KOPT-K1 (cell line): ENCODE data around the gene SH3GLB2.

Experiments used
- H3K27ac ChIP-seq: fragments of 200-600 bp; sonication (generic); 2 replicates; pipeline ENCODE4 v1.5.1; 2016; ENCODE audit warnings: antibody characterized with exemption, mild to moderate bottlenecking, low read depth, low read length; ENCODE audit not compliant: poor library complexity, severe bottlenecking
- H3K36me3 ChIP-seq: fragments of 200-600 bp; sonication (generic); 2 replicates; pipeline ENCODE4 v1.5.1; 2017; ENCODE audit warnings: antibody characterized with exemption, mild to moderate bottlenecking, low read length, moderate library complexity; ENCODE audit not compliant: insufficient read depth
- H3K9me3 ChIP-seq: fragments of 200-600 bp; sonication (generic); 2 replicates; pipeline ENCODE4 v1.5.1; 2017; ENCODE audit warnings: antibody characterized with exemption, low read length, mild to moderate bottlenecking; ENCODE audit not compliant: insufficient read depth, poor library complexity, severe bottlenecking

SH3GLB2 gene

DNA sequence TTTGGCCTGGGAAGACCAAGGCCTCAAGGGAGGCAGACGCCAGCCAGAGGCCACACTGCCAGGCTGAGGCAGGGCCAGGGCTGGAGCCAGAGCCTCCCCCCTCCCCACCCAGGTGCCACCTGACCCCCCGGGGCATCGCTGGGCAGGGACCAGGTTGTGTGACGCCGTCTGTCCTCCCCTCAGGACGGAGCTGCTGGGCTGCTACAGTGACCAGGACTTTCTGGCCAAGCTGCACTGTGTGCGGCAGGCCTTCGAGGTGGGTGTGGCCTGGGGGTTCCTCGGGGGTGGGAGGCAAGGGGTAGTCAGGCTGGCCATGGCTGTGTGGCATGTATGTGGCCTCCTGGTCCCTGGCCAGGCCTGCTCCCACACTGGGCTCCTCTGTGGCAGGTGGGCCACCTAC lies 34.9 kb upstream of the SH3GLB2 start:
- Histone ChIP-seq H3K36me3 (peaks cover 57% of the 10 kb centered on the region), H3K9me3 (no peaks in the 10 kb centered on the region), H3K27ac (no peak overlapping the region)

DNA sequence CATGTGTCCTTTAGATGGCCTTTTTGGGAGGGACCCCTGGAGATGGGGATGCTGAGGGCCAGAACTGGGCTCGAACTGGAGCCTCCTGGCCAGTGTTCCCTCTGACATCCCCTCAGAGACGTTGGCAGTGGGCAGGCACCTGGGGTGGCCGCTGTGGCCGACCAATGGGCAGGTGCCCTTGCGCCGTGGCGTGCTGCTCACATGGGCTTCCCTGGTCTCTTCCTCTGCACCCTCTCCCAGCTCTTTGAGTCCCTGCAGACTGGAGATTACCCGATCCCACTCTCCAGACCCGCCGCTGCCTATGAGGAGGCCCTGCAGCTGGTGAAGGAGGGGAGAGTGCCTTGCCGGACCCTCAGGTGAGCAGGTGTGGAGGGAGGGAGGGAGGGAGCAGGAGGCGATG lies 32.9 kb upstream of the SH3GLB2 start:
- Histone ChIP-seq H3K9me3 (no peaks in the 10 kb centered on the region), H3K27ac (no peak overlapping the region), H3K36me3 (peaks cover 52% of the 10 kb centered on the region)

DNA sequence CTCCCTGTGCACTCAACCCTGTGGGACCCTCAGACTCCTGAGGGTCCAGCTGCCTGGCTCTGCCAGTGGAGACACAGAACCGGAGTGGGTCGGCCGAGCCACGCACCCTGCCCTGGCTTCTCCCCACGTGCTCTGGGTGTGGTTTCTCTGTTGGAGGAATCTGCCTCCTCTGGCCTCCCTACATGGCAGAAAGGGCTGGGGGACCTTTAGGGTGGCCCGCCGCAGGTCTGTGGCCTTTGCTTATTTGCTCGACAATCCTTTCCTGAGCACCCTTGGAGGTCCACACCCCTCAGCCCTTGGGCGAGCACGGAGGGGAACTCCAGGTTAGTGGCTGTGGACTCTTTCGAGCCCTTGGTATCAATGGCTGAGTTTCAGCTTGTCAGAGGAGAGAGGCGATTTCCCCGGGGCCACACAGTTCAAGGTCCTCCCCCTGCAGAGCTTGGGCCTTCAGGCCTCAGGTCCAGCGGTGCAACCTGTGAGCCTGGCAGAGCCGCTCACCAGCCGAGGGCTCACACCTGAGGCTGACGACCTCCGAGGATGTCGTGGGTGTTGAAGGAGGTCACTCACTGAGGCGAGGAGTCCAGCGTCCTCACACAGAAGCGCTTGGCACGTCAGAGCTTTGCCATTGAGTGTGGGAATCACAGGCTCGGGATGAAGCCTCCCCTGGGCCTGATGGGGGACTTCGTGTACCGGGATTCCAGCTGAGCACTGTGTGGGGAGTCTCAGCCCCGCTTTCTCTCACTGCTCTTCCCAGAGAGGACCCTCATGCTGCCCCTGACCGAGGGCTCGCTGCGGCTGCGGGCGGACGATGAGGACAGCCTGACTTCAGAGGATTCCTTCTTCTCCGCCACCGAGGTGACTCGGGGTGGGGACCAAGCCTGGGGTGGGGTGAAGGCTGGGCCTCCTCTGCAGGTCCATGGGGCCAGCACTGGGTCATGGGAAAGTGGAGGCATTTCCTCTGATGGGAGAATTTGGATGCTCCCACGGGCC lies 32.0 kb upstream of the SH3GLB2 start:
- Histone ChIP-seq H3K27ac (no peak overlapping the region), H3K9me3 (no peaks in the 10 kb centered on the region), H3K36me3 (peaks cover 43% of the 10 kb centered on the region)

DNA sequence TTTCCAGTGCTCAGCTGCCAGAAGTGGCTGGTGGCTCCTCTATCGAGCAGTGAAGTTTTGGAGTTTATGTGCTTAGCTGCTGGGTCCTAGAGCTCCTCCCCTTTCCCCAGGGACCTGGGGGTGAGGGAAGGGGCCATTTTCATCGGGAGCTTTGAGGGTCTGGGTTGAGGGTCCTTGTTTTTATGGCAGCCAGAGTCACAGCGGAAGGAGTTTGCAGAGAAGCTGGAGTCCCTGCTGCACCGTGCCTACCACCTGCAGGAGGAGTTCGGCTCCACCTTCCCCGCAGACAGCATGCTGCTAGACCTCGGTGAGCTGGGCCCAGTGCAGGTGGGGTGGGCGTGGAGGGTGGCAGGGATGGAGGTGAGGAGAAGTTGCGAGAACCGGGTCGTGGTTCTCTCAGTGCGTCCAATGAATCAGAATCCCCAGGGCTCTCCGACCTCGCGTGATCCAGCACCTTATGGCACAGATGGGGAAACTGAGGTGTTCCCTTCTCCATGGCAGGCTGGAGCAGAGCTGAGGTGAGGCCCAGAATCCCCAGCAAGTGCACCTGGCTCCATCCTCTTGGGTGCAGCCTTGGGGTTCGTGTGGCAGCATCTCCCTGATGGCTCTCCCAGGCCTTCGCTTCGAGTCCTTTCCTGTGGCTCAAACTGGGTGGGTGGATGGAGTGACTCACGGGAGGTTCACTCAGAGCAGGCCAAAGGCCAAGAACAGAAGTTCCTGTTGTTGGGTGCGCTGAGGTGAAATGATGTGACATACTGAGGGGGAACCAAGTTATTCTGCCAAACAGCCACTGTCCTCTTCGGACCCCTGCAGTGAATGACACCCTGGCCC lies 31.0 kb upstream of the SH3GLB2 start:
- H3K9me3 ChIP-seq = no peaks in the 10 kb centered on the region
- H3K36me3 ChIP-seq = peaks cover 42% of the 10 kb centered on the region
- no peak overlapping the region for H3K27ac ChIP-seq

DNA sequence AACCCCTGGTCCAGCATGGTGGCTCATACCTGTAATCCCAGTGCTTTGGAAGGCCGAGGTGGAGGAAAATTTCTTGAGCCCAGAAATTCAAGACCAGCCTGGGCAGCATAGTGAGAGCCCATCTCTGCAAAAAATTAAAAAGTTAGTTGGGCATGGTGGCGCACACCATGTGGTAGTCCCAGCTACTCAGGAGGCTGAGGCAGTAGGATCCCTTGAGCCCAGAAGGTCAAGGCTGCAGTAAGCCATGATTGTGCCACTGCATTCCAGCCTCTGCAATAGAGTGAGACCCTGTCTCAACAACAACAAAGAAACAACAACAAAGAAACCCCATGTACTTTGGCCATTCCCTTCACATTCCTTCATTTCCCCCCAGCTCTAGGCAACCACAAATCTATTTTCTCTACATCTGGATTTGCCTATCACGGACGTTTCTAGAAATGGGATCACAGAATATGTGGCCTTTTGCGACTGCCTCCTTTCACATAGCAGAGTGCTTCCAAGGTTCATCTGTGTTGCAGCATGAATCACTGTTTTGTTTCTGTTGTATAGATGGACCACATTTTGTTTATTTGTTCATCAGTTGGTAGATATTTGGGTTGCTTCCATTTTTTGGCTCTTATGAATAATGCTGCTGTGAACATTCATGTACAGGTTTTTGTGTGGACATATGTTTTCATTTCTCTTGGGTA lies 26.2 kb upstream of the SH3GLB2 start:
- no peaks in the 10 kb centered on the region for H3K9me3 ChIP-seq
- no peak overlapping the region for H3K27ac ChIP-seq
- H3K36me3 ChIP-seq = peaks cover 28% of the 10 kb centered on the region; the same call in 1 of the 2 replicates

DNA sequence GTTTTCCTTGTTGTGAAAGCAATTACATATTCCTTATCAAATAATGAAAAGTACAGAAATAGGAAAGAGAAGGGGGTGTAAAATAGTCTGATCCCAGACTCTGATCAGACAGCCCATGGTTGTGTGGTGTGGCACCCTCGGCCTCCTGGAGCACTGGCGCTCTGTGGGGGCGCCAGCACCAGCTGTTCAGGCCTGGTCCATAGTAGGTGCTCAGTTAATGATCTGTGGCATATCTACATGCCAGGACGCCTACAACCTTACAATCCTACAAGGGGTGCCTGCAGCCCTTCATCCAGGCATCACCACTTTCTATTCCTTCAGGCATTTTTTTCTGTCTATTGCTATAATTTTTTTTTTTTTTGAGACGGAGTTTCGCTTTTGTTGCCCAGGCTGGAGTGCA lies 24.9 kb upstream of the SH3GLB2 start:
- Histone ChIP-seq H3K27ac (no peak overlapping the region), H3K9me3 (no peaks in the 10 kb centered on the region), H3K36me3 (peaks cover 38% of the 10 kb centered on the region; the same call in 1 of the 2 replicates)

DNA sequence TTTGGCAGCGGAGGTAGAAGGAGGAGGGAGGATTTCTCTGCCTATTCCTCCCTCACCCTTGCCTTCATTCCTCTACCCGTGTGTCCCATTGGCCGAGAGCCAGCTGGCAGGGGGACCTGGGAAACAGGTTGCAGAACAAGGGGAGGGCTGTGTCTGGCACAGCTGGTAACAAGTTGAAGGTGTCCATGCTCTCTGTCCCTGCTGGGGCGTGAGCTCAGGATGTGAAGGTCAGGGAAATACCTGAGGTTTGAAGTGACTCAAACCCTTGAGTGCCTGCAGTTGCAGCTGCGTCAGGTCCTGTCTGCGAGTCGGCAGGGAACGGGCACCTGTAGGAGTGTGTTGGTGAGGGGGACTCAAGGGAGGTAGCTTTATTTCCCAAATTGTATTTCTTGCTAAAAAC lies 24.5 kb upstream of the SH3GLB2 start:
- Histone ChIP-seq H3K36me3 (peaks cover 40% of the 10 kb centered on the region; the same call in 1 of the 2 replicates), H3K9me3 (no peaks in the 10 kb centered on the region), H3K27ac (no peak overlapping the region)

DNA sequence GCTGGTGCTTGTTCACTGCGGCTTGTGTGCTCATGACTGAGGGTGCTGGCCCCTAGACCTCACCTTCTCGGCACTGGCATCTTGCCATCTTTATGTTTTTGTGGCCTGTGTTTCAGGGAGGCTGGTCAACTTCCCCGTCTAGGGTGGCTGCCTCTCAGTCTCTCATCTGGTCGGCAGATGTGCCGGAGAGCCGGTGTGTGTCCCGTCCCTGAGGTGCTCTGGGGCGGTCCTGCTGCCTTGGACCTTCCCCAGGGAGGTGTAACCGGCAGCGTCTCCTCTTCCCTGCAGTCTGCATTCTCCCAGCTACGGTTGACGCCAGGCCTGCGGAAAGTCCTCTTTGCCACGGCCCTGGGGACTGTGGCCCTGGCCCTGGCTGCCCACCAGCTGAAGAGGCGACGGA lies 13.9 kb upstream of the SH3GLB2 start:
- Histone ChIP-seq H3K9me3 (no peaks in the 10 kb centered on the region), H3K27ac (no peak overlapping the region), H3K36me3 (peaks cover 42% of the 10 kb centered on the region; the same call in 1 of the 2 replicates)

DNA sequence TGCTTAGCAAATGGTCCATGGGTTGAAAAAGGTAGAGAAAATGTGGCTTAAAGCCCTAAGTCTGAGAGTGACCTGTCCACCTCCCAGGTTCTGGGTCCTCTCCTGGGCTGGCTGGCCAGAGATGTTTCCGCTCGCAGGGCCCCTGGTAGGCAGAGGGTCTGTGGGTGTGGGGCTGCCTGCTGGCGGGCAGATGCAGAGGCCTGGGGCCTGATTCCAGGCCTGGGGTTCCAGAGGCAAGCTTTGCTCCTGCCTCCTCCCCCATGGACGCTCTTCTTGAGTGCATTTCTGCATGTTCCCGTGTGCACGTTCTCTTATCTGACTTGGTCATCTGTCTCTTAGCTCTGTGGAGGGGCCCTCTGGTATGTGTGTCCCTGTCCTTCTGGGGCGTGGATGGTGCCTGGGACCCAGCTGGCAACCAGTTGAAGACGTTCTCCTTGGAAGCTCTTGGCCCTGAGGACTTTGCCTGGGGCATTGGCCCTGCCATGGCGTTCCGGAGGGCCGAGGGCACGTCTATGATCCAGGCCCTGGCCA lies 12.0 kb upstream of the SH3GLB2 start:
- Histone ChIP-seq H3K36me3 (peaks cover 36% of the 10 kb centered on the region; the same call in 1 of the 2 replicates), H3K27ac (no peak overlapping the region), H3K9me3 (no peaks in the 10 kb centered on the region)

DNA sequence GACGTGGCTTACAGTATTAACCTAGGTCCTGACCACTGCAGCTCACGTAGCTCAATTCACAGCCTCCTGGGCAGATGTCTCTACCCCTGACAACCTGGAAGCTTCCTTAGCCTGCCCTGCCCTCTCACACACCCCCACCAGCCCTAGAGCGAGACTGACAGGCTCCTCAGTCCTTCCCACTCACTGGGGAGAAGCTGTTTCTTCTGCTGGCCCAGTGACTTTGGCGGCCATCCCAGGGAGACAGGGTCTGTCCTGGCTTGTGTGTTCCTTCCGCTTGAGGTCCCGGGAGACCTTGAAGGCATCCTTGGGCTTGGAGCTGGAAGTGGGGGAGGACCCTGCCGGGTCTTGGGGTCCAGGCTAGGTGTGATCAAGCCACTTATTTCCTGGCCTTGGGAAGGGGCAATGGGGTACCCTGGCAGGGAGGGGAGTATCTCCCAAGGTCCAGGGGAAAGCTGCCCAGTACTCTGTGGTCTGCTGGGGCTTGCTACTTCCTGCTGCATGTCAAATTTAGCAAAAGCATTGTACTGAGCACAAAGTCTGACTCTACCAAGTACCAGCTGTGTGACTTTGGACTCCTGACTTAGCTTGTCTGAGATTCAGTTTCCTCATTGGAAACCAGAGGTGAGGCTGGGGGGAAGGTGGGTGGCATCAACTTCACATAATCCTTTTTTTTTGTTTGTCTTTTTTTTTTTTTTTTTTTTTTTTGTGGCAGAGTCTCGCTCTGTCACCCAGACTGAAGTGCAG lies 10.2 kb upstream of the SH3GLB2 start:
- Histone ChIP-seq H3K36me3 (peaks cover 26% of the 10 kb centered on the region; the same call in 1 of the 2 replicates), H3K9me3 (no peaks in the 10 kb centered on the region), H3K27ac (no peak overlapping the region)

DNA sequence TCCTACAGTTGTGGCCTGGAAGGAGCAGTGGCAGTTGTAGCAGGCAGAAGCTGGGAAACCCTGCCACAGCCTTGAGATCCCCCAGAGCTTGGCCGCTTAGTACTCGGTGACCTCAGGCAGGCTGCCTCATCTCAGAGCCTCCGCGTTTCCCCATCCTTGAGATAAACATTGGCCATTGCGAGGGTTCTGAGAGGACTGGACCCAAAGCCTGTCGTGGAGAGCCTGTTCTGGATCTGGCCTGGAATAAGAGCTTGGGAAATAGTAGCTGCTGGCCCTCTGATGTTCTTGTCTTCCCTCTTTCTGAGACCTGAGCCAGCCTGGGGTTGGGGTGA lies 9.6 kb upstream of the SH3GLB2 start:
- Histone ChIP-seq H3K9me3 (no peaks in the 10 kb centered on the region), H3K27ac (no peak overlapping the region), H3K36me3 (peaks cover 24% of the 10 kb centered on the region; the same call in 1 of the 2 replicates)

DNA sequence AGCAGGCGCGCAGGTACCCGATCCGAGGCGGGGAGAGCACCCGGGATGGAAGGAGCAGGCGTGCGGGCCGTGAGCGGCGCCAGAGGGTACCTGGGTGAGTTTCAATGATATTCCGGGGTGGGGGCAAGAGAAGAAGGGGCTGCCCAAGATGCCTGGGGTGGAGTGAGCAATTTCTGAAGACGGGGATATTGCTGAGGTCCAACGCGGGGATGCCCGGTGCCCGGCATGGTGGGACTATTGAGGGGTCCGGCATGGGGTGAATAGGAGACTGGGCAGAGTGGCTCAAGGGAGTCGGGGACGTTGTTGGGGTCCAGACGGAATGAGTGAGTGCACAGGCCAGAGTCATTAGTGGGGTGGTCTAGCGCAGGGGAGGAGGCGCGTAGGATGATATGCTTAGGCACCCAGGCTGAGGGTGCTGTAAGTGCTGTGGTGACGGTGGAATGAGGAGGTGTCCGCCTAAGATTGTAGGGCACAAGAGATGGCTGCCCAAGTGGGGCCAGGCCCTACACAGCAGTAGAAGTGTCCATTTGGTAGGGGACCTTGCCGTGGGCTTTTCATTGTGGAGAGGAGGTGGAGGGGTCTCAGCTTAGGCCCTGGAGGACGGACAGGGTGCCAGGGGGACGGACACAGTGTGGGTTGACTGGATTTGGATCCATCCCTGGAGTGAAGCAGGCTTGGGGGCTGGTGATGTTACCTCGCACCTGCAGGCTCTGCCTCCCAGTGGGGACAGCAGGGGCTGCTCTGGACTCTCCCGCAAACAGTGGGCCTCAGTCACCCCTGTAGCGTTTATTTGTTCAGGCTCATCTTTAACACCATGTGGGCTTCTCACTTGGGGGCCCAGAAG lies 9.0 kb upstream of the SH3GLB2 start:
- peaks cover 18% of the 10 kb centered on the region; the same call in 1 of the 2 replicates for H3K36me3 ChIP-seq
- peak overlapping the region; percentile 71 for H3K27ac ChIP-seq
- no peaks in the 10 kb centered on the region for H3K9me3 ChIP-seq

DNA sequence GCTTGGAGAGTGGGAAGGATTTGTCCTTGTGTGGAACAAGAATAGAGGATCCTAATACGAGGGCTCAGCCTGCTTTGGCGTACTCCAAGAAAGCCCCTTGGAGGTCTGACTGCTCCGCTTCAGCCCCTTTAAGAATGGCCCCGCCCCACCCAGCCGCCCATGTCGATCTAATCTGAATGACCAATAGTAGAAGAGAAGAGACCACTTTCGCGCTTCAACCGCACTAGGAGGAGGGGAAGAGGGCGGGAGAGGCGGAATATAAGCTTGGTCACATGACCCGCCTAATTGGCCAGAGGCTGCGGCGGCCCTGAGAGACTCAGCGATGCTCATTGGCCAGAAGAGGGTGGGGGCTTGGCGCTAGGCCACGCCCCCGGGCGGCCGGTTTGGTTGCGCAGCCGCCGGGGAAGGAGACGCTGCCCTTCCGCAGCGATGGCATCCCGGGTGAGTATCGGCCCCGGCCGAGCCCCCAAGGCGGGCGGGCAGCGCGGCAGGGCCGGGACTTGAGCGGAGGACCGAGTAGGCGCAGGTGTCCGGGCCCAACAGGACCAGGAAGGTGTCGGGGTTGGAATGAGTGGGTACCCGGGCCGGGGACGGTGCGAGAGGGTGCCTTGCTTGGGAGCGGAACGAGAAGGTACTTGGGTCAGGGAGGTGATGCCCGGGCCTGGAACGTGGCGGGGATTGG lies 8.3 kb upstream of the SH3GLB2 start, which contains the start of gene MIGA2:
Gene MIGA2, plus strand, starts transcription at position 386 of the 682 bp plus-strand sequence. CDS start 3,969 bp downstream, outside the sequence.
- Histone ChIP-seq H3K27ac (peak within 1 kb of the TSS; percentile 71), H3K36me3 (peaks cover 10% of the 10 kb centered on the region; the same call in 1 of the 2 replicates), H3K9me3 (no peaks in the 10 kb centered on the region)
